ENCODE results near the gene TBC1D9.
"Not testable (repeated sequence)": the region's sequence is repeated elsewhere in the genome, so short reads cannot be mapped to it uniquely, and the experiment has no call there.

TBC1D9 gene

DNA sequence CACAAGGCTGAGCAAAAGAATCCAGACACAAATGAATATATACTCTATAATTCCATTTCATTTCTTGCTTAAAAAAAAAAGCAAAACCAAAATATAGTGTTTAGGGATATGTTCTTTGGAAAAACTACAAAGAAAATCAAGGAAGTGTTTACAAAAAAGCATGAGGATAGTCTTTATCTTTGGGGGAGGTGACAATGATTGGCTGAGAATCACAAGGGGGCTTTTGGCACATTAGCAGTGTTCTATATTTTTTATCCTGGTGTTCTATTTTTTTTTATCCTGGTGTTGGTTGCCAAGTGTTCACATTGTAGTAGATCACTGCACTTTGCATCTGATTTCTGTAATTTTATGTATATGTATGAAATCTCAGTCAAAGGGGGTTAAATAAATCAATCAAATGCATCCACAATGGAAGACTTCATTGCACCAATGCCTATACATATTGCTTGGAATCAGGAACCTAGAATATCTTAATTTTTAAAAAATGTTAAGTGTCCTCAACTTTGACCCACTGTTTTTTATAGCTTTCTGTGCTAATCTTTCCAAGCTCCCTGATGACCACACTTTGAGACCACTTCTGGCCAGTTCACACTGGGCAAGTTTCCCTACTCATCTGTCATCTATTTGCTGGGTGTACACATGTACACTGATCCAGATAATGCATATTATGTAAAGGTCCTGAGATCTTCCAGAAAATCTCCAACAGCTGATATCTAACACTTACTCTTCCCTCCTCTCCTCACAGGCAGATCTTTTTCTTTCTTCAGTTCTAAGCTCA is 3.7 kb downstream of the TBC1D9 start:
- no peak for DNase-seq

DNA sequence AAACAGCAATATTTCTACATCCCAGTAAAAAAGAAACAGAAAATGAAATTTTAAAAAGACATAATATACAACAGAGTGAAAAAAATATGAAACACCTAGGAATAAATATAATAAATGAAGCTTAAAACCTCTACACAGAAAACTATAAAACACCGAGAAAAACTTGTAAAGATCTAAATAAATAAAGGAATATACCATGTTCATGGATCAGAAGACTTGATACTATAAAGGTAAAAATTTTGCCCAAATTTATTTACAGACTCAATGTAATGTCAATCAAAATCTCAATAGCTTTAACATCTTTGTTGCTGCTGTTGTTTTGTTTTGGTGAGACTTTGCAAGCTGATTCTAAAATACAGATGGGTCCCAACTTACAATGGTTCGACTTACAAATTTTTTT is 5.7 kb downstream of the TBC1D9 start:
- DNase-seq = no peak

DNA sequence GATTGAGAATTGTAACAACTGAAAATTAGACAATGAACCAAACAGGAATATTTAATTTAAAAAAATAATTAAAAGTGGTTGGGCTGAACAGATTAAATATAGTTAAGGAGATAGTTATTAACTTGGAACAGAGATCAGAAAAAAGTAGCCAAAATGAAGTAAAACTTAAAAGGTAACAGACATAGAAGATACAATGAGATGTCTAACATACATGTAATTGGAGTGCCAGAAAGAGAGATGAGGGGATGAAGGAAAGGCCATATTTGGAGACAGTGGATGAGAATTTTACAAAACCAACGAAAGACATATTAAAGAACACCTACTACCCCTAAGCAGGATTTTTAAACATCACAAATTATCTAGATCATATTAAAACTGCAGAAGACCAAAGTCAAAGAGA is 8.0 kb downstream of the TBC1D9 start:
- DNase-seq = no peak

DNA sequence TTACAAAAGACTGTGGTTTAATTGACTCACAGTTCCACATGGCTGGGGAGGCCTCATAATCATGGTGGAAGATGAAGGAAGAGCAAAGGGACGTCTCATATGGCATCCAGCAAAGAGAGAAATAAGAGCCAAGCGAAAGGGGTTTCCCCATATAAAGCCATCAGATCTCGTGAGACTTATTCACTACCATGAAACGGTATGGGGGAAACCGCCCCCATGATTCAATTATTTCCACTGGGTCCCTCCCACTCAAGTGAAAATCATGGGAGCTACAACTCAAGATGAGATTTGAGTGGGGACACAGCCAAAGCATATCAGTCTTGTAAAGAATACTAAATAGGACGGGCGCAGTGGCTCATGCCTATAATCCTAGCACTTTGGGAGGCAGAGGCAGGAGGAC is 9.6 kb downstream of the TBC1D9 start:
- DNase-seq = not testable (repeated sequence)

DNA sequence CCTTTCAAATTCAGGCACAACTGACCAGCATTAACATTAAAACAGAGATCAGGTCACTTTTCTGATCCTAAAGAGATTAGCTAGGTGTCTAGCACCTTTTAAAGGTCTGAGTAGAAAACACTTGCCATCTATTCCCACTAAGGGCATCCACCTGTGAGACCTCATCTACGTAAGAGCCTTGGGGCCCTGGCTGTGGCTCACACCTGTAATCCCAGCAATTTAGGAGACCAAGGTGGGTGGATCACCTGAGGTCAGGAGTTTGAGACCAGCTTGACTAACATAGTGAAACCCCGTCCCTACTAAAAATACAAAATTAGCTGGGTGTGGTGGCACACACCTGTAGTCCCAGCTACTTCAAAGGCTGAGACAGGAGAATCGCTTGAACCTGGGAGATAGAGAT is 11.8 kb downstream of the TBC1D9 start:
- no peak for DNase-seq

DNA sequence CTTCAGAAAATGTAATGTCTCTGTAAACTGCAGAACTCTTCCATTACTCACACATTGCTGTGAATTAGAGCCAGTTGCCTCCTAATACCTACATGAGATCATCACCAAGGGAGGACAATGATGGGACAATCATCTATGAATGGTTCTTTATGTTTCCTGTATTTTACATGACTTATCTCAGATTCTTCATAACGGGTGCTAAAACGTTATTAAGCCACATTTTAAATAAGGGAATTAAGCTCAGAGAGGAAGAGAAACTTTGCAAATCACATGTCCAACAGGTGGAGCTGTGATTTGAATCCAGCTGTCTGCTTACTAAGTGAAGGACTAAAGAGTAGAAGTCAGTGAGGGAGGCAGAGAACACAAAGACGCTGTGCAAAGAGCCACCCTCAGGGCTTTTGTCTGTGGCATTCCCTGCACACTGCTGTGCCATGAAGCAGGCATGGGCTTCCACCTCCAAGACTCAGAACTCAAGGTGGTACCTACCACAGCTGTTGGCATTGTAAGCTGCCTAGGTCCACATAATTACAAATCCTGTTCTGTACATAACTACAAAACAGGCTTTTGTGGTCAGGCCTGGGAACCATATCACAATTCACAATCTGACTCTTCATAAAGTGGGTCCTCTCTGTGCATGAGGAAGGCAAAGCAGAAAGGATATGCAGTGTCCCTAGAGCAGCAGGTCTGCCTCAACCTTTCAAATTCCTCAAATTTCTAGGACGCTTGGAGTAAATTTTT is 12.8 kb downstream of the TBC1D9 start:
- DNase-seq = no peak

DNA sequence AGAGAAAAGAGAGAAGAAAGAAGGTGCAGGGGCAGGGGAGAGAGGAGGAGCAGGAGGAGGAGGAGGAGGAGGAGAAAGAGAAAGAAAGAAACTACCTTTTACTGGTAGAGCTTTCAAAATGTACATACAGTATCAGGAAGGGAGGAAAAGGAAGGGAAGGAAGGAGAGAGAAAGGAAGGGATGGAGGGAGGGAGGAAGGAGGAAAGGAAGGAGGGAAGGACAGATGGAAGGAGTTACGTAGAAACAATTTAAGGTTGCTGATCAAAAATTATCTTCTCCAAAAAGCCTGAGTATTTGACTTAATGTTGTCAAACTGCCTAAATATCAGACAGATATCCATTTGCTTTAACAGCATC is 13.4 kb downstream of the TBC1D9 start:
- DNase-seq = no peak

DNA sequence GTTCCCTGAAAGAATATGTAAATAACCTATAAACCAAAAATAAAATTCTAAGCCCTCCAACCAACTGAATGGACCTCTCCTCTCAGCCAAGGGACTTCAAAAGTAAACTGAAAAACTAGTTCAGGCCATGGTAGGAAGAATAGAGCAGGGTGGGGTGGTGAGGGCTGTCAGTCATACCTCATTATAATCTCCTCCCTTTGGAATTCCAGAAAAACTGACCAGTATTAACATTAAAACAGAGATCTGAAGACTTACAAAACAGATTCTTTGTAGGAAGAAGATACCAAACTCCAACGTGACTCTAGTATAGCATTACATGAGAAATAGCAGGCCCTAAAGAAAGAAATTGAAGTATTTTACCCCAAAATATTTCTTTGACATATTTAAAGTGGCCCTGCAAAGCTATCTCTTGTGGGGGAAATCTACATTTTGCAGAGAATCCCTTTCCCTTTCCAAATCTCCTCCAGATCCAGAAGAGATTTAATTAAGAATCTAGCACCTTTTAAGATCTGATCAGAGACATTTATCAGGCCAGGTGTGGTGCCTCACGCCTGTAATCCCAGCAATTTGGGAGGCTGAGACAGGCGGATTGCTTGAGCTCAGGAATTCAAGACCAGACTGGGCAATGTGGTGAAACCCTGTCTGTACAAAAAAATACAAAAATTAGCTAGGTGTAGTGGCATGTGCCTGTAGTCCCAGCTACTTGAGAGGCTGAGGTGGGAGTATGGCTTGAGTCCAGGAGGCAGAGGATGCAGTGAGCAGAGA is 15.1 kb downstream of the TBC1D9 start:
- no peak for DNase-seq

DNA sequence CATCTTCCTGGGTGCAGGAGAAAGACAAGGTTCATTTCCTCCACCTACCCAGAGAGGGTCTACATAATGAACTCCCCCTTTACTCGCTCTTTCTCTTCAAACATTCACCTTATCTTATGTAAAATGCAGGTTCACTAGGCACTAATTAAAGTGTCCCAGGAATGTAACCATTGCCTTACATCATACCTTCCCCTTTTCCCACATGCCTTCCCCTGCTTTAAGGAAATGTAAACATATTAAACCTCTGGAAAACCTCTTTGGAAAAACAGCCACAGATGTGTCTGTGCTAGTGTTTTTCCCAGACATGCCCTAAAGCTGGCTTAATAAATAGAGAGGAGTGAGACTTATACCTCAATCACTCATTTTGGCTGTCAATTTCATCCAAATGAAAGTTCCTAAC is 15.8 kb downstream of the TBC1D9 start:
- DNase-seq = no peak

DNA sequence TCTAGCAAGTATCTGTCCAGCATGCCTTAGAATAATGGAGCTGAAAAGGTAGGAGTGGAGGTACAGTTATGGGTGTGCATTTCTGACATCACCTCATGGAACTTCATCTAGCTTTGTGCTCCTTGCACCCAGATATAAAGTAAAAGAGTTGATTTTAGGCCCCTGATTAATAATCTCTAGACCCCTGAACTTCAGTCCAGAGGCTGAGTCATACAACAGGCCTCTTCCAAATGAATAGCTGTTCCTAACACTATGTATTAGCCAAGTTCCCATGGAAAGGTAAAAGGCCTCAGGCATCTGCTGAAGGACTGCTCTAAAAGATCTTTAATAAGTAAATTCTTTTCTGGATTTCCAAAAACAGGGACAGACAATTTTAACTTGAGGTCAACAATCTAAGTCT is 16.2 kb downstream of the TBC1D9 start:
- no peak for DNase-seq

DNA sequence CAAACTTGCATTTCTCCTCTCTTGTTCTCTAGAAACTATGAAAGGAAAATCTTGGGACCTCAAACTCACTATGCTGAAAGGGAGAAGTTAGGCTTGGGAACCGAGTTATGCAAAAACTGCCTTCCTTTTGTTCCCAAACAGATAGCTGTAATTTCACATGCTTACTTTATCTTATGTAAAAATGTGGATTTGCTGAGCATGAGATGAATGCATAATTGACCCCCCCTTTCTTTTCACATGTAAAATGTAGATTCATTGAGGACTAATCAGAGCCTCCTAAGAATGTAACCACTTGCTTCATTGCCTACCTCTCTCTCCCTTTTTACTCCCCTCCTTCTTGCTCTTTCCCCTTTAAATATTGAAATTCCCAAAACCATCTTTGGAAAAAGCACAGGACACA is 18.0 kb downstream of the TBC1D9 start:
- no peak for DNase-seq

DNA sequence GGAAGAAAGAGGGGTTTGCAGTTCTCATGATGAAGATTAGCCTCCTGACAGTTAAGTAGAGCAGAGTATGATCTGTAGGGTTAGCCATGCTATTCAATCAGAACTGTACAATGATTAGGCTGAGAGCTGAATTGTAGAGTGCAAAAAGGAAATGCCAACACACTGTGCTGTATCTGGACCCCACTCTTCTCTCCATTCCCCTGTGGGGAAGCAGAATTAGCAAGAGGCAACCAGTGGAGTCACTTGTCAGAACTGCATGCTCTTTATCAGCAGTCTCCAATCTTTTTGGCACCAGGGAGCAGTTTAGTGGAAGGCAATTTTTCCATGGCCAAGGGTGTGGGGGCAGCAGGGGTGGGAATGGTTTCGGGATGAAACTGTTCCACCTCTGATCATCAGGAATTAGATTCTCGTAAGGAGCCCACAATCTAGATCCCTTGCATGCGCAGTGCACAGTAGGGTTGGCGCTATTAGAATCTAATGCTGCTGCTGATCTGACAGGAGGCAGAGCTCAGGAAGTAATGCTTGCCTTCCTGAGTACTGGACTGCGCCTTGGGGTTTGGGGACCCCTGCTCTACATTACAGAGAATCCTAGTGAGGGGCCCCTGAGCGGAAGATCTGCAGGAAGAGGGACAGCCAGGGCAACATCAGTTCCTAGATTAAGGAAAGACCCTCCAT is 19.4 kb downstream of the TBC1D9 start:
- DNase-seq = no peak

DNA sequence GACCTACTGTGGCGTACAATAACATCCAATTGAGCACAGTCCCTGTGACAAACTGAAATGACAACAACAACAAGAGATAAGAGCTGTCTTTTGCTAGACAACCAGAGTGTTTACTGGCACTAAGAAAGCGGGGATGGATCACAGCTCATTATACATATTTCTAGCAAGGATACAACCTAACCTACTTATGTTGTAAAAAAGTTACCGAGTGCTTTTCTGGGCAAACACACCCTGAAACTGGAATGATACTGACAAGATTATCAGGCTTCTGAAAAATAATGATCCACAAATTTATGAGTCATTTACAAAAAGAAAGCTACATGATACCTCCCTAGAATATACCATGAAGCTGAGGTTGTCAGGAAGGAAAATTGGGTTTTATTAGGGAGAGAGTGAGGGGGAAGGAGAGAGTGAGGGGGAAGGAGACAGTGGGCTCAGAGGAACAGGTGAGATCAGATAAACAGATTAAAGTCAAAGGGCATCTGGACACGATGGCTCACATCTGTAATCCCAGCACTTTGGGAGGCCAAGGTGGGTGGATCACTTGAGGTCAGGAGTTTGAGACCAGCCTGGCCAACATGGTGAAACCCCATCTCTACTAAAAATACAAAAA is 20.3 kb downstream of the TBC1D9 start:
- DNase-seq = no peak

DNA sequence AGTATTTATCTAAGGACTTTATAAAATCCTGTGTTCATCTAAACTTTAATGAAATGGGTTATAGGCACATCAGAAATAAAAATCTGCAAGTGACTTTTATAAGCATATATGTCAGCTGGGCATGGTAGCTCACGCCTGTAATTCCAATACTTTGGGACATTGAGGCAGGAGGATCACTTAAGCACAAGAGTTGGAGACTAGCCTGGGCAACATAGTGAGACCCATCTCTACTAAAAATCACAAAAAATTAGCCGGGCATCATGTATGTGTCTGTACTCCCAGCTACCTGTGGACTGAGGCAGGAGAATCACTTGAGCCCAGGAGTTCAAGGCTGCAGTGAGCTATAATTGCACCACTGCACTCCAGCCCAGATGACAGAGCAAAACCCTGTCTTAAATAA is 20.9 kb downstream of the TBC1D9 start:
- no peak for DNase-seq

DNA sequence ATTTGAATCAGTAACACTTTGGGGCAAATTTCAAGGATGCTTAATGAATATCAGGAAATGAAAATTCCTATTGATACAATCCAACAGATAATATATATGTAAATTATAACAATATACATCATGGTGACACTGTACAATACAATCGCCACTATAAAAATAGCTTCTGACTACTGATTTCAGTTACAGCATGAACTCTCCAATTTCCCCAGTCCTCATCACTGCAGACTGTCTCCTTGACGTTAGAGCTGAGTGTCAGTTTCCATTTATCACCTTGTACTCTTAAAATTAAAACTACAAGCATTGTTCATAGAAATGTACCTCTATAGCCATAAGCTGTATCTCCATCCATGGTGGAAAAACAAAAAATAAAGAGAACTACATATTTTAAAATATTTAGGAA is 23.4 kb downstream of the TBC1D9 start:
- DNase-seq = no peak

DNA sequence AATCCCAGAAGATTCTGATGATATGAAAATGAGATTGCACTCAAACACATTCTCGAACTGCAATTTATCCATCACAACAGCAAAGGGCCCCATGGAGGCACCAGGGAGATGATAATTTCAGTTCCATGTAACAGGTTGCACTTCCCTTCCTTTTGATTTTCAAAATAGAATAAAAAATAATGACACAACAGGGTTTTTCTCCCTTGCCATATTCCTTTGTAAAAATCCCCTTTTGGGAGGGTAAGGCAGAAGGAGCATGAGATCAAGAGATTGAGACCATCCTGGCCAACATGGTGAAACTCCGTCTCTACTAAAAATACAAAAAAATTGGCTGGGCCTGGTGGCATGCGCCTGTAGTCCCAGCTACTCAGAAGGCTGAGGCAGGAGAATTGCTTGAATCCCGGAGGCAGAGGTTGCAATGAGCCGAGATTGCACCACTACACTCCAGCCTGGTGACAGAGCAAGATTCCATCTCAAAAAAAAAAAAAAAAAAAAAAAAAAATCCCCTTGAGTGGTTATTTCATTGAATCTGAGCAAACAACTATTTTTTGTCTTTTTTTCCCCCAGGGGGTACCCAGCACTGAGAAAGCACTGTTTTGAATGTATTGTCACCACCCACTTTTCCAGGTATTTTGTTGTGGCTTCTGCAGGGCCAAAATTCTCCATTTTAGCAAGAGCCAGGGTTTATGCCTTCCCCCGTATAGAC is 26.7 kb downstream of the TBC1D9 start:
- no peak for DNase-seq

DNA sequence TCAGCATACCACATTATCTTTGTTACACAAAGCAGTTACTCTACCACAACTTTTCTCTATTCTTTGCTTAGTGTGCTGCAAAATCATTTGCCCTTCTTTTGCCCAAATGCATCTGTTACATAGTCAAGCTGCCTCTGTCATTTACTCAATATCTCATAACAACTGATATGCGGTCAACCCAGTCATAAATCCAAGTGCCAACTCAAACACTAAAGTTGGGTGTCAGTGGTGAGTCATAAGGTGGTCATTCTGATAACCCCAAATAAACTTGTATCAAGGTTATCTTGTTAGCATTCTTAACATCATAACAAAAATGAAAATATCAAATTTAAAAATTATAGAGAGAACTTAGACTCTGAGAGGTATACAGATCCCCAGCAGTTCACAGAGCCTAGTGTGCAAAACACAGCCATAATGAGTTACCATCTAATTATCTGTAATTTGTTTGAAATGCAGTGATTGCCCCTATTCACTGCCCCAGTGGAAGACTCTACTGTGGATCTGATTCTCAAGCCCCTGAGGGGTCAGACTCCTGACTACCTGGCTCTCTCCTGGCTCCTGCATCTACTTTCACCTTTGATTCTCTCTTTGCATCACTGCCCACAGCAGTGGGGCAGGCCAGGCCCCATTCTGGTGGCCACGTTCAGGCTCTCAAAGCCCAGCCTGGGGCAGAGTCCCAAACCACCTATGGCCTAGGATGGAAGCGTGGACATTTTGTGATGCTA is 29.2 kb downstream of the TBC1D9 start:
- DNase-seq = no peak

DNA sequence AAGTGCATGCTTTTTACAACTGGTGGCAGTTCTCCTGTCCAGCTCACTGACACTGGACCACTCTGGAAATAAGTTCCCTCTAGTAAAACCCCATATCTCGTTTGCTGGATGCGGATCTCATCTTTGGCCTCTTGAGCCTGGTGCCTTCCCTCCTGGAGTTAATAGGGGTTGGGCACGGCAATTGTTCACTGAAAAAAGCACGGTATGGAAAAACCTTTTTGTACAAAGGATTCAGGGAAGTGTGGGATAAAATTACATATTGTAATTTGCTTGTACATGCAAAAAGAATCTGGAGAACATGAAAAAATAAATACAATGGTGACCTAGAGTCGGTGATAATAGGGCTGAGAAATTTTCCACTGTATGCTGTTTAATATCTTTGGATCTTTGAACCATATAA is 30.6 kb downstream of the TBC1D9 start:
- no peak for DNase-seq

DNA sequence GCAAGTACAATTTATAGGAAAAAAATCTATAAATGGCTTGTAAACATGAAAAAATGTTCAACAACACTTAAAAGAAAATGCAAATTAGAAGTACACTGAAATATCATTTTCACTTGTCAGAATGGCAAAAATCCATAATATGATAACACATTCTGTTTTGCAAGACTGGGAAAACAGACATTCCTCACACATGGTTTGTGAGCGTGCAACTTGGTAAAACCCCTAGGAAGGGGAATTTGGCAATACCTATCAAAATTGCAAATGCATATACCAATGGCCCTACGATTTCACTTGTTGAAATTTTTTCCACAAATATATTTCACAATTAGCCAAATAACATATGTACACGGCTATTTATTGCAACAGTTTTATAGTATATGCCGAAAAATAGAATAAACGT is 31.4 kb downstream of the TBC1D9 start:
- DNase-seq = no peak

DNA sequence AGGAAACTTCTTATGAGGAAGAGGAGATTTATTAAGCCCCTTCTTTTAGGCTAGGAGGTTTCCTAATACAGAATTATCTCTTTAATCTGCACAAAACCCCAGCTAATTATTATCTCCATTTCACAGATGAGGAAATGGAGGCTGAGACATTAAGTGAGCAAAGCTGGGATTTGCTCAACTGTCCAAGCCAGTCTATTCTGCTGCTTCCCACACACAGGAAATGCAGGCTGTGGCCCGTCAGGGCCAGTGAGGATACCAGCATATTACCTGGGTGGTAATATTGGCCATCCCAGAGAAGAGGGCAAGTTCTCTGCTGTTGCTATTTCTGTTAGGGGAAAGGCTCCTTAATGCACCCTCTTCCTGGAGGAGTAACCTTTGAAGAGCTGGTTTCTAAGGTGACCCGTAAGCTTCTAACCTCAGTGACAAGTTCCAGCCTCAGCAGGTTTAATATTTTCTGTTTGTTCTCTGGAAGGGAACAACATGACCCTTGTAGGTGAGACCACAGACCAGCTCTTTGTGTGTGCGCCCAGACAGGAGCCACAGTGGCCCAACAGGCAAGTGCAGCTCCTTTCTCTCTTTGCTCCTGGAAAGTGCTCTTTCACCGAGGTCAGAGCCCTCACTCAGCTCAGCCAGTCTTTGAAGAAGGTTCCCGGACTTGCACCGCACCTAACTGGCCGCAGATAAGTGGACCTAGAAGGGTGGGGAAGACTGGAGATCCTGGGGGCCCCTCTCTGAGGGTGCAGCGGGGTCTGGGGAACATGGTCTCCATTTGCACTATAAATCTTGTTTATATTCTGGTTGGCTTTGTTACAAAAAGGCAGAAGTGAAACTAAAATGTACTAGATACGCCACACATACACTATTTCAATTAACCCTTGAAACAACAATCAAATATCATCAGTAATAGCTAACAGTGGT is 35.5 kb downstream of the TBC1D9 start:
- no peak for DNase-seq

Measured in activated T-cell treated with anti-CD3 and anti-CD28 coated beads, Interleukin-2, amount 50 U/mL, for 48 hours (primary cell).